ENCODE results near the gene BTN1A1.

The BTN1A1 gene

DNA sequence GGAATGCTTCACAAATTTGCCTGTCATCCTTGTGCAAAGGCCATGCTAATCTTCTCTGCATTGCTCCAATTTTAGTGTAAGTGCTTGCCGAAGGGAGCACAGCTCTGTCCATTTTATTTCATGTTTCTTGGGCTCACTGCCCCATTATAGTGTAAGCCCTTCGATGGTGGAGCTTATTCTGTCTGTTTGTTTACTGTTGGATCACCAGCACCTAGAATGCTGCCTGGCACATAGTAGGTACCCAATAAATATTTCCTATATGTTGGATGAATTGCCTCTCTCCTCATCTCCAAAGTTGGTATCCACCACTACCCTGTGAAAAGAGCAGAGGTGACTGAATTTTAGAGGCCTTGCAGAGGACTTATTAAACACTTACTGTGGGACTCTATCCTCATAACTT lies 19.3 kb downstream of the BTN1A1 start:
- ATAC-seq: no peak
- TF ChIP-seq ZFP3 (CRISPR knock-in tag; IDR thresholded peaks at IDR 0.05) (no peak), ARNTL (CRISPR knock-in tag; IDR thresholded peaks at IDR 0.05; ENCODE audit: borderline replicate concordance, low read depth) (no peak), RARB (CRISPR knock-in tag; IDR thresholded peaks at IDR 0.05) (no peak), ZNF70 (CRISPR knock-in tag; IDR thresholded peaks at IDR 0.05) (no peak), ZNF565 (CRISPR knock-in tag; conservative IDR thresholded peaks at IDR 0.05; ENCODE audit: low read depth) (no peak)
- TF ChIP-seq, protein P1, sequence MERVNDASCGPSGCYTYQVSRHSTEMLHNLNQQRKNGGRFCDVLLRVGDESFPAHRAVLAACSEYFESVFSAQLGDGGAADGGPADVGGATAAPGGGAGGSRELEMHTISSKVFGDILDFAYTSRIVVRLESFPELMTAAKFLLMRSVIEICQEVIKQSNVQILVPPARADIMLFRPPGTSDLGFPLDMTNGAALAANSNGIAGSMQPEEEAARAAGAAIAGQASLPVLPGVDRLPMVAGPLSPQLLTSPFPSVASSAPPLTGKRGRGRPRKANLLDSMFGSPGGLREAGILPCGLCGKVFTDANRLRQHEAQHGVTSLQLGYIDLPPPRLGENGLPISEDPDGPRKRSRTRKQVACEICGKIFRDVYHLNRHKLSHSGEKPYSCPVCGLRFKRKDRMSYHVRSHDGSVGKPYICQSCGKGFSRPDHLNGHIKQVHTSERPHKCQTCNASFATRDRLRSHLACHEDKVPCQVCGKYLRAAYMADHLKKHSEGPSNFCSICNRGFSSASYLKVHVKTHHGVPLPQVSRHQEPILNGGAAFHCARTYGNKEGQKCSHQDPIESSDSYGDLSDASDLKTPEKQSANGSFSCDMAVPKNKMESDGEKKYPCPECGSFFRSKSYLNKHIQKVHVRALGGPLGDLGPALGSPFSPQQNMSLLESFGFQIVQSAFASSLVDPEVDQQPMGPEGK (CRISPR knock-in tag; IDR thresholded peaks at IDR 0.05; ENCODE audit: borderline replicate concordance): no peak
- TF ChIP-seq, protein P2, sequence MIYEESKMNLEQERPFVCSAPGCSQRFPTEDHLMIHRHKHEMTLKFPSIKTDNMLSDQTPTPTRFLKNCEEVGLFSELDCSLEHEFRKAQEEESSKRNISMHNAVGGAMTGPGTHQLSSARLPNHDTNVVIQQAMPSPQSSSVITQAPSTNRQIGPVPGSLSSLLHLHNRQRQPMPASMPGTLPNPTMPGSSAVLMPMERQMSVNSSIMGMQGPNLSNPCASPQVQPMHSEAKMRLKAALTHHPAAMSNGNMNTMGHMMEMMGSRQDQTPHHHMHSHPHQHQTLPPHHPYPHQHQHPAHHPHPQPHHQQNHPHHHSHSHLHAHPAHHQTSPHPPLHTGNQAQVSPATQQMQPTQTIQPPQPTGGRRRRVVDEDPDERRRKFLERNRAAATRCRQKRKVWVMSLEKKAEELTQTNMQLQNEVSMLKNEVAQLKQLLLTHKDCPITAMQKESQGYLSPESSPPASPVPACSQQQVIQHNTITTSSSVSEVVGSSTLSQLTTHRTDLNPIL (CRISPR knock-in tag; IDR thresholded peaks at IDR 0.05; ENCODE audit: low read depth): no peak

DNA sequence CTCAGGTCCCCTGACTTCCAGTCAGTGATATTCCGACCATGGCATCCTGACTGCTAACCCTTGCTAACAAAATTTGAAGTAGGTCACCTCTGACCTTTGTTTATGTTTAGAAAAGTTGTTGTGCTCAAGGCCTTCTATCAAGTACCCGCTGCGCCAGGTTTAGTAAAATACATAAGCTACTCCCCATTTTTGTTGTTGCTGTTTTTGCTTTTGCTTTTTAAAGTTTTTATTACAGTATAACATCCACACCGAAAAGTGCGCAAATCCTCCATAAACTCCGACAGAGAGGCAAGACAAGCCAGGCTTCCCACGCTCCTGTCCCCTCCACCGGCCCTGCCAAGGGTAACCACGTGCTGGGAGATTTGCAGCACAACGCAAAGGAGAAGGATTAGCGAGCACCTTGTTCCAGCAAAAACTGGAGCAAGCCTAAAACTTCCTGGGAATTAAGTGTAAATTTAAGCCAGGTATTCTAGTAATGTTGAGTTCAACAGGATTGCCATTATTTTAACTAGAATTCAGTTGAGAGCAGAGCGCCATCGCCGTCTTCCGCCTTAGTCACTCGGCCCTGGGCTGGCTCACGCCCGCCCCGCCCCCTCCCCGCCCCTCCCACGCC lies 20.2 kb downstream of the BTN1A1 start:
- ATAC-seq: peak; percentile 6; the same call in 2 of the 3 replicates
- TF ChIP-seq GLIS3 (CRISPR knock-in tag; IDR thresholded peaks at IDR 0.05) (no peak), BACH2 (CRISPR knock-in tag; IDR thresholded peaks at IDR 0.05; ENCODE audit: borderline replicate concordance) (0 out of 2 replicates have a peak, but pooled peaks have one; percentile 67), ZNF70 (CRISPR knock-in tag; IDR thresholded peaks at IDR 0.05) (no peak), ZFP3 (CRISPR knock-in tag; IDR thresholded peaks at IDR 0.05) (peak; percentile 69)

GRCh38 chr6:26520850-26521599 lies 20.9 kb downstream of the BTN1A1 start:
- ATAC-seq: peak; percentile 95
- TF ChIP-seq PPARA (CRISPR knock-in tag; IDR thresholded peaks at IDR 0.05; ENCODE audit: borderline replicate concordance): no peak
- no peak for TF ChIP-seq TSHZ2 (CRISPR knock-in tag; IDR thresholded peaks at IDR 0.05)
- TF ChIP-seq ESRRG (CRISPR knock-in tag; IDR thresholded peaks at IDR 0.05): no peak
- TF ChIP-seq ZFP3 (CRISPR knock-in tag; IDR thresholded peaks at IDR 0.05): no peak
- TF ChIP-seq ISL1 (CRISPR knock-in tag; IDR thresholded peaks at IDR 0.05): no peak
- TF ChIP-seq RARB (CRISPR knock-in tag; IDR thresholded peaks at IDR 0.05): no peak
- no peak for TF ChIP-seq ZNF70 (CRISPR knock-in tag; IDR thresholded peaks at IDR 0.05)
- TF ChIP-seq, protein P1 (CRISPR knock-in tag; IDR thresholded peaks at IDR 0.05; ENCODE audit: borderline replicate concordance): no peak
- TF ChIP-seq ZNF565 (CRISPR knock-in tag; conservative IDR thresholded peaks at IDR 0.05; ENCODE audit: low read depth): no peak
- TF ChIP-seq, protein P2 (CRISPR knock-in tag; IDR thresholded peaks at IDR 0.05; ENCODE audit: low read depth): no peak
- no peak for TF ChIP-seq TCF4 (CRISPR knock-in tag; IDR thresholded peaks at IDR 0.05; ENCODE audit: borderline replicate concordance)
- no peak for TF ChIP-seq ZFP30 (CRISPR knock-in tag; IDR thresholded peaks at IDR 0.05)
- no peak for TF ChIP-seq BACH2 (CRISPR knock-in tag; IDR thresholded peaks at IDR 0.05; ENCODE audit: borderline replicate concordance)
- no peak for TF ChIP-seq CSDC2 (CRISPR knock-in tag; IDR thresholded peaks at IDR 0.05)
- TF ChIP-seq POU6F1 (CRISPR knock-in tag; IDR thresholded peaks at IDR 0.05; ENCODE audit: borderline replicate concordance, low read depth): no peak
